Endodermal cell (in vitro differentiated cells): ENCODE measurements around the gene TREH. TPM values are rescaled to one million over a fixed set of nuclear protein-coding genes. Genes with fewer than 3 reads are reported as not detected.
"Not testable (repeated sequence)": the region's sequence is repeated elsewhere in the genome, so short reads cannot be mapped to it uniquely, and the experiment has no call there.

Experiments used
- DNase-seq: peaks from one replicate; pipeline ENCODE4 v3.0.0-alpha.2; 2017
- H3K27ac ChIP-seq: 2 replicates; pipeline ENCODE4 v1.5.1; 2013; ENCODE audit warnings: mild to moderate bottlenecking, low read depth, low read length, moderate library complexity
- H3K27me3 ChIP-seq: 2 replicates; pipeline ENCODE4 v1.6.1; 2013; ENCODE audit warnings: mild to moderate bottlenecking, low read length, moderate library complexity; ENCODE audit not compliant: insufficient read depth, control insufficient read depth, poor library complexity, severe bottlenecking
- H3K36me3 ChIP-seq: 2 replicates; pipeline ENCODE4 v1.7.0; 2013; ENCODE audit warnings: mild to moderate bottlenecking, low read length, moderate library complexity; ENCODE audit not compliant: control insufficient read depth, insufficient read depth
- H3K4me1 ChIP-seq: one replicate; pipeline ENCODE4 v1.7.0; 2013; ENCODE audit warnings: low read length; ENCODE audit not compliant: control insufficient read depth, insufficient read depth
- H3K4me3 ChIP-seq: 2 replicates; pipeline ENCODE4 v1.5.1; 2013; ENCODE audit warnings: mild to moderate bottlenecking, low read length, moderate library complexity
- H3K9ac ChIP-seq: 2 replicates; pipeline ENCODE4 v1.6.1; 2013; ENCODE audit warnings: mild to moderate bottlenecking, low read length, moderate library complexity; ENCODE audit not compliant: poor library complexity, severe bottlenecking; ENCODE audit errors: extremely low read depth
- H3K9me3 ChIP-seq: 2 replicates; pipeline ENCODE4 v1.6.1; 2013; ENCODE audit warnings: mild to moderate bottlenecking, low read length, moderate library complexity; ENCODE audit not compliant: control insufficient read depth
- H3K27ac Mint-ChIP-seq: 2 replicates; pipeline ENCODE4 v1.8.0; 2020; ENCODE audit warnings: mixed read lengths
- H3K27me3 Mint-ChIP-seq: 2 replicates; pipeline ENCODE4 v1.8.0; 2021; ENCODE audit warnings: mild to moderate bottlenecking, mixed read lengths; ENCODE audit not compliant: insufficient read depth
- H3K36me3 Mint-ChIP-seq: 2 replicates; pipeline ENCODE4 v1.8.0; 2020; ENCODE audit warnings: low read depth, mixed read lengths
- H3K4me1 Mint-ChIP-seq: 2 replicates; pipeline ENCODE4 v1.8.0; 2020; ENCODE audit warnings: mixed read lengths
- H3K4me3 Mint-ChIP-seq: 2 replicates; pipeline ENCODE4 v1.8.0; 2020; ENCODE audit warnings: mild to moderate bottlenecking, moderate library complexity, mixed read lengths
- H3K9me3 Mint-ChIP-seq: 2 replicates; pipeline ENCODE4 v1.8.0; 2020; ENCODE audit warnings: mild to moderate bottlenecking, mixed read lengths
- WGBS, 2 experiments: methylation state at CpG; one replicate each; pipeline versions ENCODE4 v1.1.5 to v1.1.7; 2013; ENCODE audit warnings: missing lambda C conversion rate in 2 of 2, mixed read lengths in 1 of 2; ENCODE audit not compliant: insufficient coverage in 1 of 2, insufficient read length in 1 of 2; 5-methylcytosine and 5-hydroxymethylcytosine counted together
- total RNA-seq, 2 donors: library from RNA; stranded (reverse); fragmentation: NEBNext Ultra II Directional in 1 of 2; extraction: Animal tissue kit (Norgen Biotek cat#: 25700) in 1 of 2; gene quantifications; 2 replicates in 1 of 2; 3 replicates in 1 of 2; pipeline ENCODE4 v1.2.1, GENCODE V29; 2021

The TREH gene
- total RNA-seq, 2 donors from 2014 or later = not detected

- not testable (repeated sequence) for DNase-seq, H3K27me3 ChIP-seq, H3K4me1 ChIP-seq, H3K27ac ChIP-seq, H3K9ac ChIP-seq, H3K36me3 ChIP-seq, H3K9me3 Mint-ChIP-seq, H3K36me3 Mint-ChIP-seq, H3K9me3 ChIP-seq, H3K27me3 Mint-ChIP-seq
- 0 to 12% methylated on average over 1 to 3 of the region's 9 CpGs for WGBS, 2 experiments
- Mint-ChIP-seq H3K4me3 (peak overlapping the region; percentile 69), H3K4me1 (peaks cover 42% of the 10 kb centered on the region), H3K27ac (peak overlapping the region; percentile 83)
- H3K4me3 ChIP-seq = peak overlapping the region; percentile 75
Observed at GRCh38 chr11:118720740-118721139, 41.3 kb upstream of the TREH start.

GRCh38 chr11:118720078-118720477 lies 40.6 kb upstream of the TREH start:
- WGBS, 2 experiments = 5 to 6% methylated on average over 6 to 13 of the region's 13 CpGs

GRCh38 chr11:118718562-118718961 lies 39.1 kb upstream of the TREH start:
- not testable (repeated sequence) for H3K4me1 ChIP-seq, DNase-seq, H3K4me3 ChIP-seq, H3K36me3 ChIP-seq, H3K27me3 ChIP-seq, H3K27ac ChIP-seq, H3K27me3 Mint-ChIP-seq, H3K9ac ChIP-seq, H3K9me3 Mint-ChIP-seq, H3K36me3 Mint-ChIP-seq, H3K9me3 ChIP-seq
- H3K4me1 Mint-ChIP-seq = peaks cover 48% of the 10 kb centered on the region
- peak overlapping the region; percentile 69 for H3K4me3 Mint-ChIP-seq
- WGBS, 2 experiments = 44% methylated on average over 7 of the region's 7 CpGs; no CpG with 5 or more reads in 1 of the 2 experiments
- H3K27ac Mint-ChIP-seq = peak overlapping the region; percentile 82

More at GRCh38 chr11:118720078-118720477, 40.6 kb upstream of the TREH start:
- not testable (repeated sequence) for H3K27me3 ChIP-seq, H3K27ac ChIP-seq, H3K9me3 Mint-ChIP-seq, H3K36me3 ChIP-seq, H3K9me3 ChIP-seq, H3K4me1 ChIP-seq, H3K27me3 Mint-ChIP-seq, H3K36me3 Mint-ChIP-seq
- Mint-ChIP-seq H3K27ac (peak overlapping the region; percentile 83), H3K4me1 (peaks cover 44% of the 10 kb centered on the region), H3K4me3 (peak overlapping the region; percentile 69)
- DNase-seq = peak; percentile 61
- Histone ChIP-seq H3K4me3 (peak overlapping the region; percentile 75), H3K9ac (peak overlapping the region; percentile 38)

- not testable (repeated sequence) for H3K36me3 ChIP-seq, H3K4me3 ChIP-seq, H3K4me1 ChIP-seq, H3K36me3 Mint-ChIP-seq, H3K9me3 Mint-ChIP-seq, H3K27me3 Mint-ChIP-seq, H3K9ac ChIP-seq, H3K27me3 ChIP-seq, H3K27ac ChIP-seq, H3K9me3 ChIP-seq, DNase-seq
- 3 to 16% methylated on average over 2 to 3 of the region's 4 CpGs for WGBS, 2 experiments
- Mint-ChIP-seq H3K4me1 (peaks cover 45% of the 10 kb centered on the region), H3K27ac (peak overlapping the region; percentile 82), H3K4me3 (peak overlapping the region; percentile 69)
Observed at GRCh38 chr11:118717733-118718132, 38.3 kb upstream of the TREH start.

- H3K9me3 ChIP-seq, H3K27me3 Mint-ChIP-seq, H3K36me3 Mint-ChIP-seq, H3K27me3 ChIP-seq, H3K4me3 ChIP-seq, H3K9ac ChIP-seq, H3K27ac ChIP-seq, H3K9me3 Mint-ChIP-seq, H3K36me3 ChIP-seq, H3K4me1 ChIP-seq: not testable (repeated sequence)
- peak overlapping the region; percentile 69 for H3K4me3 Mint-ChIP-seq
- 0 to 19% methylated on average over 1 to 3 of the region's 6 CpGs for WGBS, 2 experiments
- H3K4me1 Mint-ChIP-seq = peaks cover 47% of the 10 kb centered on the region
- peak; percentile 61 for DNase-seq
- peak overlapping the region; percentile 96 for H3K27ac Mint-ChIP-seq
Observed at GRCh38 chr11:118717221-118717620, 37.8 kb upstream of the TREH start.
